ENCODE measurements around the gene HIPK1.

GRCh38 chr1:113975211-113975895 lies 46.2 kb downstream of the HIPK1 start:
- no peak for TF ChIP-seq POLR2AphosphoS5 (IDR thresholded peaks at IDR 0.05; ENCODE audit: low read depth)
- no peak for TF ChIP-seq CTCF (IDR thresholded peaks at IDR 0.05; ENCODE audit: insufficient read depth, low read length)

All from HL-60 (cell line).